K562 treated with DMSO at 1 percent for 24 hours (cell line): Measurements from ENCODE around the gene ZNF658. TPM values are rescaled to one million over a fixed set of nuclear protein-coding genes. Genes with fewer than 3 reads are reported as not detected.

Experiments used
- total RNA-seq: library from RNA; unstranded; fragments of 300-600 nt; gene quantifications from 2 replicates; pipeline ENCODE4 v1.2.3, GENCODE V29; 2022; ENCODE audit warnings: low read depth; ENCODE audit not compliant: insufficient read depth

Gene ZNF658
- 0.53 and 0.57 TPM in 2 replicates for total RNA-seq

GRCh38 chr9:66900490-66901131 is at the start of gene ZNF658:
Gene ZNF658, plus strand, starts transcription at chr9:66900725. Its CDS starts 2,837 bp downstream, at chr9:66903562.

Other genes with a start within 250 kb of the ZNF658 start
- gene SPATA31A3, start 91.8 kb downstream of the ZNF658 start, total RNA-seq: not detected in 2 replicates